Heart left ventricle (tissue), 16 donors: ENCODE data around the gene SLC6A2. TPM values are rescaled to one million over a fixed set of nuclear protein-coding genes. Genes with fewer than 3 reads are reported as not detected.

ENCODE experiments used
- ATAC-seq, 4 donors: fragments of 200-7000 bp; cut with Tn5 transposase; one replicate each; pipeline ENCODE4 v1.9.1; 2020 to 2022; ENCODE audit warnings: moderate library complexity in 4 of 4, mild to moderate bottlenecking in 3 of 4, moderate number of reproducible peaks in 1 of 4
- DNase-seq, 5 donors: peaks; one replicate each; pipeline ENCODE4 v3.0.0-alpha.2; 2020
- H3K27ac ChIP-seq, 12 donors: fragments of 200-600 bp; sonication (generic) in 4 of 12; one replicate each; pipeline versions ENCODE4 v1.5.0 to v1.8.0; 2016 to 2022; ENCODE audit warnings: mild to moderate bottlenecking in 2 of 12
- H3K27me3 ChIP-seq, 9 donors: fragments of 200-600 bp; sonication (generic) in 2 of 9; one replicate each; pipeline versions ENCODE4 v1.5.1 to v1.8.0; 2016 to 2022; ENCODE audit warnings: mild to moderate bottlenecking in 3 of 9
- H3K36me3 ChIP-seq, 9 donors: fragments of 200-600 bp; sonication (generic) in 2 of 9; one replicate each; pipeline versions ENCODE4 v1.5.0 to v1.8.0; 2018 to 2022; ENCODE audit warnings: mild to moderate bottlenecking in 2 of 9
- H3K4me1 ChIP-seq, 12 donors: fragments of 200-600 bp; sonication (generic) in 4 of 12; one replicate each; pipeline versions ENCODE4 v1.5.0 to v1.8.0; 2016 to 2022; ENCODE audit warnings: mild to moderate bottlenecking in 3 of 12
- H3K4me3 ChIP-seq, 12 donors: fragments of 200-600 bp; sonication (generic) in 4 of 12; one replicate each; pipeline versions ENCODE4 v1.5.0 to v1.8.0; 2017 to 2022; ENCODE audit warnings: mild to moderate bottlenecking in 9 of 12, moderate library complexity in 4 of 12
- H3K9me3 ChIP-seq, 12 donors: fragments of 200-600 bp; sonication (generic) in 4 of 12; one replicate each; pipeline versions ENCODE4 v1.5.0 to v1.8.0; 2016 to 2022; ENCODE audit warnings: mild to moderate bottlenecking in 1 of 12
- CTCF ChIP-seq, 12 donors: fragments of 200-600 bp; sonication (generic) in 4 of 12; IDR thresholded peaks; one replicate each; pipeline versions ENCODE4 v1.5.0 to v1.8.0; 2018 to 2022; ENCODE audit warnings: antibody characterized with exemption in 12 of 12, mild to moderate bottlenecking in 5 of 12
- POLR2A ChIP-seq, 2 donors: fragments of 450-650 bp; IDR thresholded peaks; one replicate each; pipeline ENCODE4 v1.6.1; 2017; ENCODE audit warnings: antibody characterized with exemption in 2 of 2, mild to moderate bottlenecking in 2 of 2, moderate library complexity in 2 of 2
- WGBS, 4 donors: extraction: QIAGEN DNeasy Blood & Tissue Kit in 2 of 4; methylation state at CpG; one replicate each; pipeline versions ENCODE4 v1.1.5 to v1.1.7; 2013 to 2018; 5-methylcytosine and 5-hydroxymethylcytosine counted together
- intact Hi-C, 10 donors: fragments of 100-400 bp; cut with DNase I; formaldehyde crosslinking; loops; one replicate each; pipeline versions ENCODE4 v1.11.1 to v1.14.2; 2022
- polyA plus RNA-seq, 2 donors: library from polyadenylated mRNA; stranded (reverse); fragments of 200-250 nt; gene quantifications; one replicate each; pipeline ENCODE4 v1.2.3, GENCODE V29; 2013
- total RNA-seq, 9 donors: library from RNA; depleted of rRNA in 2 of 9; stranded (reverse); fragments of >200 nt in 2 of 9; fragmentation: NEBNext Ultra II Directional in 3 of 9; extraction: Animal tissue kit (Norgen Biotek cat#: 25700) in 3 of 9; gene quantifications; one replicate each; pipeline versions ENCODE4 v1.1.0 to v1.2.4, GENCODE V29; 2016 to 2023
- donor health status: ischemic (EF 13 %, LVEDD 7.1; RV severe dilation, severe dysfunction).
- donor health status: healthy with polysubstance abuse.
- donor health status: DM: no; HTN: yes; CAD: no.
- donor health status: DM: no; HTN: no; CAD: no.
- donor health status: ischemic (EF 25% LVEDD 6.9; RV normal size, moderate dysfunction).
- donor health status: ischemic (EF 25% LVEDD 5.7; RV mildly dilated, moderate dysfunction).
- donor health status: healthy.
- donor health status: DM: yes; HTN: yes; CAD: no.
- donor health status: ischemic (EF 35%, LVEDD 5.7; RV mildly dilated, moderate dysfunction).
- donor health status: nonischemic (EF 11% LVEDD 7.7; RV severe dilation, severe dysfunction).
- donor health status: DM: yes; HTN: yes; CAD: no.
- donor health status: PGD.
- donor health status: ischemic (EF 29% LVEDD 5.4; RV normal size, mild dysfunction).
- donor health status: nonischemic (EF 23%, LVEDD 6.1; RV moderate dilation, normal function).

SLC6A2 gene
- total and polyA plus RNA-seq, 11 donors = 0.18 TPM; not detected in 10

GRCh38 chr16:55647343-55647742 lies 8.4 kb upstream of the SLC6A2 start:
- Histone ChIP-seq H3K27ac (no peak overlapping the region), H3K36me3 (no peaks in the 10 kb centered on the region), H3K4me3 (no peak overlapping the region), H3K27me3 (peaks cover 0 to 35% (median 3%) of the 10 kb centered on the region in 9 donors), H3K9me3 (no peaks in the 10 kb centered on the region), H3K4me1 (no peaks in the 10 kb centered on the region)
- intact Hi-C loops = no loop called here
- no peak for ATAC-seq
- TF ChIP-seq CTCF (IDR thresholded peaks at IDR 0.05) = no peak
- TF ChIP-seq POLR2A (IDR thresholded peaks at IDR 0.05) = no peak
- WGBS, 4 donors = 75 to 79% (median 77%) methylated on average over 4 of the region's 4 CpGs
- DNase-seq = no peak

- Histone ChIP-seq H3K27ac (no peak overlapping the region), H3K36me3 (no peaks in the 10 kb centered on the region), H3K4me1 (no peaks in the 10 kb centered on the region), H3K9me3 (no peaks in the 10 kb centered on the region), H3K4me3 (no peak overlapping the region), H3K27me3 (peaks cover 0 to 37% (median 8%) of the 10 kb centered on the region in 9 donors)
- intact Hi-C loops = no loop called here
- ATAC-seq = no peak
- TF ChIP-seq POLR2A (IDR thresholded peaks at IDR 0.05) (no peak), CTCF (IDR thresholded peaks at IDR 0.05) (peak in 1 of 12 donors; percentile 7)
- no peak for DNase-seq
These were observed 8.0 kb upstream of the SLC6A2 start for GRCh38 chr16:55647798-55648197.

- DNase-seq = no peak
- peaks cover 20 to 71% (median 37%) of the 10 kb centered on the region in 9 donors for H3K27me3 ChIP-seq
- H3K4me3 ChIP-seq = no peak overlapping the region
These were observed 3.7 kb upstream of the SLC6A2 start for GRCh38 chr16:55651841-55652824.

More at GRCh38 chr16:55651841-55652824, 3.7 kb upstream of the SLC6A2 start:
- no peak for ATAC-seq
- TF ChIP-seq CTCF (IDR thresholded peaks at IDR 0.05) (no peak), POLR2A (IDR thresholded peaks at IDR 0.05) (no peak)
- Histone ChIP-seq H3K27ac (no peak overlapping the region), H3K36me3 (no peaks in the 10 kb centered on the region), H3K4me1 (peaks cover 0 to 17% (median 7%) of the 10 kb centered on the region in 12 donors), H3K9me3 (no peaks in the 10 kb centered on the region)
- intact Hi-C loops = loop anchor here in 1 of 10 donors (5.0 kb wide), 1 partner anchor 50 kb away; no protein-coding TSS in a partner anchor
- WGBS, 4 donors = 61 to 72% (median 64%) methylated on average over 9 to 10 of the region's 10 CpGs
